Activated T-cell treated with anti-CD3 and anti-CD28 coated beads for 4 hours (primary cell): Measurements from ENCODE around the gene MEGF10.

ENCODE experiments used
- DNase-seq: peaks from one replicate; pipeline ENCODE4 v3.0.0-alpha.2; 2020

Gene MEGF10

GRCh38 chr5:127331890-127332649 lies 41.5 kb downstream of the MEGF10 start:
- DNase-seq = no peak

- DNase-seq = no peak
Measured at GRCh38 chr5:127333483-127333882, 42.9 kb downstream of the MEGF10 start.

GRCh38 chr5:127335381-127335780 lies 44.8 kb downstream of the MEGF10 start:
- DNase-seq = no peak

- no peak for DNase-seq
Measured at GRCh38 chr5:127337876-127338275, 47.3 kb downstream of the MEGF10 start.

- DNase-seq = no peak
Measured at GRCh38 chr5:127338501-127338900, 47.9 kb downstream of the MEGF10 start.

GRCh38 chr5:127340606-127341005 lies 50.0 kb downstream of the MEGF10 start:
- no peak for DNase-seq

DNA sequence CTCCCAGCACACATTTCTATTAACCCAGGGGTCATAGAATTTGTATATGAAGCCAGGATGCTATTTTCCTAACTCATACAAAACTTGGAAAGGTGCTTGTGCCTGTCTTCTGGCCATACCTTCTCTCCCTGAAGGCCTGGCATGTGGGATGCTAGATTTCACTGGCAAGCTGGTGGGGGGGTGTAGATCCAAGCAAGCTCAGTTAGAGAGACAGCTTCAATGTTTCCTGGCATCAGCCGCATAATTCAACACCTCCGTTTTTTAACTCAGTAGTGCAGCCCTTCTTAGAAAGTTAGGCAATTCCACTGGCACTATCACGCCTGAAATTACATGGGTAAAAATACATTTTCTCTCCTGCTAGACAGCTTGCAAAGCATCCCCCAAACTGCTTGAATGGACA lies 51.8 kb downstream of the MEGF10 start:
- DNase-seq = no peak

DNA sequence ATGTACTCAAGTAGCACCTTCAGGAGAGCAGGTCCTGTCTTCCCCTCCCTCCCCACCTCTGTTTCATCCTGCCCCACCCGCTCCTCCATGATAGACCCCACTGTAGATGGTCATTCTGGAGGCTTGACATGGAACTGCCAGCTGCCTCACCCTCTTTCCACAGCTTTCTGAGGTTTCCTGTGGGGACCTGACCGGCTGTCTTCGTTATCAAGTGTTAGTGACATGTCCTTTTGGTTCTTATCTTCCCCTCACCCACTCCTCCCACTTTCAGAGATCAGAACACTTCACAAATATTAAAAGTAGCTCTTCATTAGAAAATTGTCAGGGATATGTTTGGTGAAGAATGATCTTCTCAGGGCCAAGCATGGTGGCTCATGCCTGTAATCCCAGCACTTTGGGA lies 52.7 kb downstream of the MEGF10 start:
- no peak for DNase-seq

DNA sequence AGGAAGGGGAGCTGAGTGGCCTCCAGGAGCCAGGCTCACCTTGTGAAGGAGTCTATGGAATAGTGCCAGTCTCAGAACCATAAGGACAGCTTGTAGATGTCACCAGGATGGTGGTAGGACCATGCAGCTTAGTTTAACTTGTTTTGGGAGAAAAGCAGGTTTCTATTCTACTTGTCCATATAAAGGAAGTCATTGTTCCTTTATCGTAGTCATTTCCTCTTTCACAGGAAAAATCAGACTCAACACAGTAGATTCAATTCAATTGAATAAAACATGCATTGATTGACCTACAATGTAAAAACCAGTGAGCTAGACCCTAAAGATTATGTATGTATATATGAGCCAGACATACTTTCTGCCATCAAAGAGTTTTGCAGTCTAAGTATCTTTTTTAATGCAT lies 53.3 kb downstream of the MEGF10 start:
- DNase-seq = no peak

- DNase-seq = no peak
Measured at GRCh38 chr5:127344931-127345330, 54.3 kb downstream of the MEGF10 start.

DNA sequence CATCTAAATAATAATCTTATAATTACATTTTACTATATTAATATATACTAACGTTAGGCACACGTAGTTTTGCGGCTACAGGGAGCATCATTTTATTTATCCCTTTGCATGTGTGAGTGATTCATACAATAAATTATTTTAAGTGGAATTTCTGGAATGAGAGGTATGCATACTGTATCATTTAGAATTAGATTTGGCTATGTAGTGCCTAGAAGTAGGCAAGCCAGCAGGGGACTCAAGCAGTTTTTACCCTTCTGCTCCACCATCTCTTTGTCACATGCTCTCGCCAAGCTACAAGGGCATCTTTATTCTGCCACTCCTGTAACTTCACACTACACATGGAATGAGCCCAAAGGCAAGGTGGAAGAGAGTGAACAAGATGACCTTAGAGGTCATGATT lies 60.8 kb downstream of the MEGF10 start:
- DNase-seq = no peak

- DNase-seq = no peak
Measured at GRCh38 chr5:127352068-127352467, 61.5 kb downstream of the MEGF10 start.

- DNase-seq = no peak
Measured at GRCh38 chr5:127353327-127353726, 62.7 kb downstream of the MEGF10 start.

GRCh38 chr5:127353796-127354195 lies 63.2 kb downstream of the MEGF10 start:
- no peak for DNase-seq

GRCh38 chr5:127355337-127355736 lies 64.7 kb downstream of the MEGF10 start:
- no peak for DNase-seq

DNA sequence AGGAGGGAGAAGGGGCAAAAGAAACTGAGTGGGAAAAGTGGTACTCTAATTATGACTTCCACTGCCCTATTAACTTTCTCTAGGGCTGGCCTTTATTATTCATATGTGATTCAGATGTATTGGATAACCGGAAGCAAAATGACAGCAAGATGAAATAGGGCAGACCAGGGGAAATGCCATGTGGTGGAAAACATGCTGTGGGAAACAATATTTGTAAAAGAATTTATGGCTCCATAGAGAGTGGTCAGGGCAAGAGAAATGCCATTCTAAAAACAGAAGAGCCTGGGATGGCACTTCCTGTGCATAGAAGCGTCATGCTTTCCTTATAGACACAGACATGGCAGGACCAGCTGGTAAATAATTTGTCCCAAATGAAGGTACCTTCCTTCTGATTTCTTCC lies 67.7 kb downstream of the MEGF10 start:
- no peak for DNase-seq

GRCh38 chr5:127358740-127359139 lies 68.1 kb downstream of the MEGF10 start:
- no peak for DNase-seq

DNA sequence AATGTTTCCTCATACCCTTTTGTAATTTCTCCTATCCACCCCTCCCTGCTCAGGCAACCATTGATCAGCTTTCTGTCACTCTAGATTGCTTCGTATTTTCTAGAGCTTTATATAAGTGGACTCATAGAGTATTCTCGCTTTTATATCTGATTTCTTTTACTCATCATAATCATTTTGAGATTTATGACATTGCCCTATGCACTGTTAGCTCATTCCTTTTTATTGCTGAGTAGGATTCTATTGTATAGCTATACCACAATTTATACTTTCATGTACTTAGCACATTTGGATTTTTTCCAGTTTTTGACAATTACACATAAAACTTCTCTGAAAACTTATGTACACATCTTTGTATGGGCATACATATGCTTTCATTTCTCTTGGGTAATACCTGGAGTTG lies 68.9 kb downstream of the MEGF10 start:
- DNase-seq = no peak

DNA sequence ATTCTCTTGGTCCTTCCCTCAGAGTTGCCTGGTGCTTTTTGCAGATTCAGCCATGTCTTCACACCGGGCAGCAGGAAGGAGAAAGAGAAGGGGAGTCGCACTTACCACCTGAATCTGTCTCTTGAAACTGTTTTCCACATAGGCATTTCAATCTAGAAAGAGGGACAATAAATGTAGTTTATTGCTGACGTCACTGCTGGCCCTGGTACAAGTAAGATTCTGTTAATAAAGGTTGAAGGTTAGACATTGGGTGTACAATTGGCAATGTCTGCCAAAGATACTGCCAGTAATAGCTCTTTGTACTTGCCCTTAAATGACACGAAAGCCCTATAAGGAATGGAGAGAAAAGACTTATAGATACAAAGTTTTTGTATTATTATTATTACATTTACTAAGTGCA lies 72.8 kb downstream of the MEGF10 start:
- no peak for DNase-seq

- DNase-seq = no peak
Measured at GRCh38 chr5:127367029-127367428, 76.4 kb downstream of the MEGF10 start.

GRCh38 chr5:127367946-127368465 lies 77.4 kb downstream of the MEGF10 start:
- no peak for DNase-seq

DNA sequence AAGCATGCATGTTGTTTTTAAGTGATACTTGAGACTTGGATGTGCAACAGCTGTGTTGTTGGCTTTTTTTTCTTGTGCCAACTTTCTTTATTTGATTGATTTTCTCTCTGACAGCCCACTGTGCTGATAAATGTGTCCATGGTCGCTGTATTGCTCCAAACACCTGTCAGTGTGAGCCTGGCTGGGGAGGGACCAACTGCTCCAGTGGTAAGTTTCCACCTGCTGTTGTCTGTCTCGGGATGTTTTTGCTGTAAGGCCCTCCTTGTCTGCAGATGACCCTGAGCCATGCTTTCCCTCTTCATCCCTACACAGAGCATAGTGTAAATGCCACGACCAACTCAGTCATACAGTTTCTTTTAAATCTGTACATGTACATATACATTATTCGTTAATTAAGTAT lies 79.2 kb downstream of the MEGF10 start:
- no peak for DNase-seq

DNA sequence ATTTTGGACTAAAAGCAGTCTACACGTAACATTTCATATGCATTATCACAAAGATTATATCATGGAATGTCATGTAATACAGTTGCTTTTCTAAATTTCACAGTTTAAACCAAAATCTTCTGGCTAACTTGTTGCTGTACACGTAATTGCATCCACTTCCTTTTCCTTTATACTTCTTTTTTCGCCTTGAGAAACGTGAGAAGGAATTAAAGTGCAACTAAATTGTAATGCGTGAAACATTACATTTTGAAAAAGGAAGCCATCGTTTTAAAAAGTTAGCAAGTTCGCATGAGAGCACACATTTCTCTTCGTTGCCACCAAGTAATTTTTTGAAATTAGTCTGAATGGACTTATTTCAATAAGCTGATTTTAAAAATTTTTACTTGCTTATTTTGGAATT lies 80.0 kb downstream of the MEGF10 start:
- no peak for DNase-seq

DNA sequence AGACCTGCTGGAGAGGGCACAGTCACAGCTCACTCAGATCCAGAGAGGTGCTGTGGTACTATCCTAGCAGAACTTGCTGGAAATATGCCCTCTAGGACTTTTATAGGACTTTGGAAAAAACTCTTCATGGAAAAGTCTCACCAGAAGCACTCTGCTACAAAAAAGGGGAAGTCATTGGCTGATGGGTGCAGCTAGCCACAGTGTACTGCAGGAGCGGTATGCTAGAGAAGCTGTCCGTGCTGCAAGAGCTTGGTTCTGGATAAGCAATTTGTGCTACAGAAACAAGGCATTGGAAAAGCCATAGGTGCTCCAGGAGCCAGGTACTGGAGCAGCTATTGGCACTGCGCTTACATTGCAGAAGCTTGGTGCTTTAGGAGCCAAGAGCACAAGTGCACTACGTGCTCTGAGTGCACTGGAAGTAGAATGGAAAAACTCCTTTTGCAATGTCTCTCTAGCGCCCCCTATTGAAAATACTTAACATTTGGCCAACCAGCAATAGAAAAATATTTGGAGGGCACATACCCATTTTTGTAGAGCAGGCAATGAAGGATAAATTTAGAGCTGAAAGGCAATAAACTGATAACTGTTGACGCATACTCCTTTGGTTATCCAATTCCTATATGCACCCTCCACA lies 83.4 kb downstream of the MEGF10 start:
- DNase-seq = no peak

- DNase-seq = no peak
Measured at GRCh38 chr5:127375124-127375523, 84.5 kb downstream of the MEGF10 start.
